Measurements from ENCODE around the gene OR4E2. TPM values are rescaled to one million over a fixed set of nuclear protein-coding genes. Genes with fewer than 3 reads are reported as not detected.

The OR4E2 gene
- total and polyA plus RNA-seq, 2 donors (not counting 1 experiment from before 2014, with no cell fraction given), result not detected

DNA sequence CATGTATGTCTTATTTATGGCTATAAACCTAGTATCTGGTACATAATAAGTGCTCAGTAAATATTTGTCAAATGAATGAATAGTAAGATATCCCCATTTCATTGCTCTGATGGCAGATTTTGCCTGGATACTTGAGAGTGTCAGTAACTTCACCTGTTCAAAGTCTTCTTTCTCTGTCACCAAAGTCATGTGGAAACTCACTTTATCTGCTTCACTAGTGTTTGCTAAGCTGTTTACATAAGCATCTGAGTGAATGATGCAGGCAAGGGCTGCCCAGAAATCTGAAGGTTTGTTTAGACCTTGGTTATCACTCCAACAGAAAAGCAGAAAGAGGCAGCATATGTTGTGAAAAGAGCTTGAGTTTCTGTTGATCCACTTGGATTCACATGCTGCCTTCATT lies 15.6 kb downstream of the OR4E2 start:
- no peaks in the 10 kb centered on the region for H3K79me2 ChIP-seq (ENCODE audit: control insufficient read depth, insufficient read depth, low read length)
- no peak overlapping the region for H3K27ac ChIP-seq (ENCODE audit: insufficient read depth, low read length)
- H3K9ac ChIP-seq (ENCODE audit: insufficient read depth, low read length), result no peak overlapping the region
- no peaks in the 10 kb centered on the region for H3K36me3 ChIP-seq (ENCODE audit: control insufficient read depth, insufficient read depth, low read length)
- H2AFZ ChIP-seq (ENCODE audit: low read length), result no peak overlapping the region
- DNase-seq (ENCODE audit: low read depth in 2 of 2), result no peak
- TF ChIP-seq CTCF (conservative IDR thresholded peaks at IDR 0.05 in 1 of 2, IDR thresholded peaks at IDR 0.05 in 1 of 2; ENCODE audit: low read depth in 1 of 2, low read length in 2 of 2) (no peak), EZH2 (IDR thresholded peaks at IDR 0.05; ENCODE audit: low read length, missing control alignments) (no peak)
- H3K27me3 ChIP-seq (ENCODE audit: control insufficient read depth, insufficient read depth, low read length), result no peaks in the 10 kb centered on the region
- H3K4me1 ChIP-seq (ENCODE audit: control insufficient read depth, extremely low read depth, insufficient read depth, low read length), result no peaks in the 10 kb centered on the region
- no peak overlapping the region for H3K4me2 ChIP-seq (ENCODE audit: extremely low read depth, insufficient read depth, low read length)
- no peaks in the 10 kb centered on the region for H3K9me3 ChIP-seq (ENCODE audit: control insufficient read depth, insufficient read depth, low read depth, low read length)
- no peak overlapping the region for H3K4me3 ChIP-seq (replicated peaks in 1 of 4; ENCODE audit: control extremely low read depth in 1 of 4, insufficient read depth in 1 of 4, low read depth in 3 of 4, low read length in 4 of 4)
- no peaks in the 10 kb centered on the region for H4K20me1 ChIP-seq (ENCODE audit: control insufficient read depth, extremely low read depth, insufficient read depth, low read length)

- TF ChIP-seq EZH2 (IDR thresholded peaks at IDR 0.05; ENCODE audit: low read length, missing control alignments) (no peak), CTCF (conservative IDR thresholded peaks at IDR 0.05 in 1 of 2, IDR thresholded peaks at IDR 0.05 in 1 of 2; ENCODE audit: low read depth in 1 of 2, low read length in 2 of 2) (no peak)
Measured at GRCh38 chr14:21671371-21671770, 17.7 kb downstream of the OR4E2 start.

GRCh38 chr14:21672116-21672515 lies 18.5 kb downstream of the OR4E2 start:
- no peak overlapping the region for H3K27ac ChIP-seq (ENCODE audit: insufficient read depth, low read length)
- H2AFZ ChIP-seq (ENCODE audit: low read length), result no peak overlapping the region
- no peaks in the 10 kb centered on the region for H3K9me3 ChIP-seq (ENCODE audit: control insufficient read depth, insufficient read depth, low read depth, low read length)

More at GRCh38 chr14:21671371-21671770, 17.7 kb downstream of the OR4E2 start:
- DNase-seq (ENCODE audit: low read depth in 2 of 2), result no peak
- no peak overlapping the region for H3K4me2 ChIP-seq (ENCODE audit: extremely low read depth, insufficient read depth, low read length)
- H3K27ac ChIP-seq (ENCODE audit: insufficient read depth, low read length), result no peak overlapping the region
- H4K20me1 ChIP-seq (ENCODE audit: control insufficient read depth, extremely low read depth, insufficient read depth, low read length), result no peaks in the 10 kb centered on the region
- no peaks in the 10 kb centered on the region for H3K79me2 ChIP-seq (ENCODE audit: control insufficient read depth, insufficient read depth, low read length)
- no peaks in the 10 kb centered on the region for H3K9me3 ChIP-seq (ENCODE audit: control insufficient read depth, insufficient read depth, low read depth, low read length)
- H3K9ac ChIP-seq (ENCODE audit: insufficient read depth, low read length), result no peak overlapping the region
- H3K4me3 ChIP-seq (replicated peaks in 1 of 4; ENCODE audit: control extremely low read depth in 1 of 4, insufficient read depth in 1 of 4, low read depth in 3 of 4, low read length in 4 of 4), result no peak overlapping the region
- H3K27me3 ChIP-seq (ENCODE audit: control insufficient read depth, insufficient read depth, low read length), result no peaks in the 10 kb centered on the region
- no peaks in the 10 kb centered on the region for H3K36me3 ChIP-seq (ENCODE audit: control insufficient read depth, insufficient read depth, low read length)
- H2AFZ ChIP-seq (ENCODE audit: low read length), result no peak overlapping the region
- H3K4me1 ChIP-seq (ENCODE audit: control insufficient read depth, extremely low read depth, insufficient read depth, low read length), result no peaks in the 10 kb centered on the region

More at GRCh38 chr14:21672116-21672515, 18.5 kb downstream of the OR4E2 start:
- no peaks in the 10 kb centered on the region for H4K20me1 ChIP-seq (ENCODE audit: control insufficient read depth, extremely low read depth, insufficient read depth, low read length)
- no peak overlapping the region for H3K9ac ChIP-seq (ENCODE audit: insufficient read depth, low read length)
- no peak overlapping the region for H3K4me3 ChIP-seq (replicated peaks in 1 of 4; ENCODE audit: control extremely low read depth in 1 of 4, insufficient read depth in 1 of 4, low read depth in 3 of 4, low read length in 4 of 4)
- no peaks in the 10 kb centered on the region for H3K79me2 ChIP-seq (ENCODE audit: control insufficient read depth, insufficient read depth, low read length)
- TF ChIP-seq CTCF (conservative IDR thresholded peaks at IDR 0.05 in 1 of 2, IDR thresholded peaks at IDR 0.05 in 1 of 2; ENCODE audit: low read depth in 1 of 2, low read length in 2 of 2), result no peak
- no peak for TF ChIP-seq EZH2 (IDR thresholded peaks at IDR 0.05; ENCODE audit: low read length, missing control alignments)
- H3K36me3 ChIP-seq (ENCODE audit: control insufficient read depth, insufficient read depth, low read length), result no peaks in the 10 kb centered on the region
- no peak for DNase-seq (ENCODE audit: low read depth in 2 of 2)
- no peak overlapping the region for H3K4me2 ChIP-seq (ENCODE audit: extremely low read depth, insufficient read depth, low read length)
- H3K4me1 ChIP-seq (ENCODE audit: control insufficient read depth, extremely low read depth, insufficient read depth, low read length), result no peaks in the 10 kb centered on the region
- no peaks in the 10 kb centered on the region for H3K27me3 ChIP-seq (ENCODE audit: control insufficient read depth, insufficient read depth, low read length)

Data from fibroblast of lung (primary cell).